Activated CD4-positive, alpha-beta T cell treated with anti-CD3 and anti-CD28 coated beads, Interleukin-2, amount 10 ng/mL, durations not matched to agents 7 days and 5 days (primary cell): ENCODE measurements around the gene EPHA1. TPM values are rescaled to one million over a fixed set of nuclear protein-coding genes. Genes with fewer than 3 reads are reported as not detected.
A peak's percentile ranks its signal among the peaks of the same experiment; 100 is the strongest.

Source experiments
- CTCF ChIA-PET: fragments of 350-600 bp; sonication (Branson Sonifier 250); formaldehyde crosslinking; loops from one replicate; lab custom pipeline; 2021; ENCODE audit warnings: antibody characterized with exemption; lab: Charles Lee
- POLR2A ChIA-PET: fragments of 350-600 bp; sonication (Branson Sonifier 250); formaldehyde crosslinking; loops from one replicate; lab custom pipeline; 2021; ENCODE audit warnings: antibody characterized with exemption; lab: Charles Lee
- DNase-seq: peaks from one replicate; pipeline ENCODE4 v3.0.0-alpha.2; 2020
- H3K27ac Mint-ChIP-seq: one replicate; pipeline ENCODE4 v1.8.0; 2021; ENCODE audit warnings: mild to moderate bottlenecking, moderate library complexity, mixed read lengths
- H3K27me3 Mint-ChIP-seq: one replicate; pipeline ENCODE4 v1.8.0; 2021; ENCODE audit warnings: mixed read lengths
- H3K36me3 Mint-ChIP-seq: one replicate; pipeline ENCODE4 v1.8.0; 2021; ENCODE audit warnings: low read depth, mixed read lengths
- H3K4me1 Mint-ChIP-seq: one replicate; pipeline ENCODE4 v1.8.0; 2021; ENCODE audit warnings: mixed read lengths
- H3K4me3 Mint-ChIP-seq: one replicate; pipeline ENCODE4 v1.8.0; 2021; ENCODE audit warnings: mild to moderate bottlenecking, moderate library complexity, mixed read lengths
- H3K9me3 Mint-ChIP-seq: one replicate; pipeline ENCODE4 v1.8.0; 2021; ENCODE audit warnings: mixed read lengths
- total RNA-seq, 2 experiments: library from RNA; stranded (reverse); gene quantifications; one replicate each; pipeline ENCODE4 v1.2.3, GENCODE V29; 2021

The EPHA1 gene
- 10 to 100 TPM; 10.0 to 11.4 TPM for total RNA-seq

GRCh38 chr7:143408686-143409561 is at the start of gene EPHA1:
TSS of gene EPHA1 (minus strand) at chr7:143408856. CDS start at chr7:143408805, 51 bp downstream.
- CTCF ChIA-PET, result interaction anchor here (1.7 to 5.3 kb wide), 4 partner anchors 14 to 168 kb away, joined by 5 to 41 read pairs (median 12); no protein-coding TSS in a partner anchor
- Mint-ChIP-seq H3K36me3 (peaks cover 2% of the 10 kb centered on the region), H3K4me3 (peak within 1 kb of the TSS; percentile 70), H3K27ac (peak within 1 kb of the TSS; percentile 56), H3K9me3 (no peaks in the 10 kb centered on the region), H3K27me3 (no peaks in the 10 kb centered on the region), H3K4me1 (peaks cover 45% of the 10 kb centered on the region)
- POLR2A ChIA-PET, result interaction anchor here (1.1 kb wide), 1 partner anchor 22 kb away, joined by 3 read pairs; no protein-coding TSS in a partner anchor
- DNase-seq, result peak; percentile 50

DNA sequence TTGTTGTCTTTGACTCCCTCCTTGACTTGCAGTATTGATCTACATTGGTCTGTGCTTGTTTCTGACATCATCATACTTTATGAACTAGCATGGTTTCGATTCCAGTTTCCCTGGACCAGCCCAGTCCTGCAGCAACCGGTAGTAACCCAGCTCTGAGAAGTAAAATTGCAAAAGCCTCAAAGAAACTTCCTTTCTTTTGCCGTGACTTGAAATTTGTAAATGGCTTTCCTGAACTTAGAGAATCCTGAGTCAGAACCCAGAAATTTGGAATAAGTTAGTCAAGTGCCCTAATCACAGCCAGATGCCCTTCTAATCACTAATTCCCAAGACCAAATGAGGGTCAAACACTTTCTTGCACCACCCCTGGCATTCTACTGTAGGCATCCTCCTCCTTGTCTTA is 49.6 kb upstream of the EPHA1 start:
- no peak for DNase-seq
- Mint-ChIP-seq H3K27ac (no peak overlapping the region), H3K4me1 (no peaks in the 10 kb centered on the region), H3K9me3 (peaks cover 5% of the 10 kb centered on the region), H3K27me3 (no peaks in the 10 kb centered on the region), H3K36me3 (no peaks in the 10 kb centered on the region), H3K4me3 (no peak overlapping the region)
- ChIA-PET POLR2A (no interaction called here), CTCF (no interaction called here)

- ChIA-PET CTCF (interaction anchor here (1.0 kb wide), 1 partner anchor 34 kb away, joined by 3 read pairs; no protein-coding TSS in a partner anchor), POLR2A (no interaction called here)
- no peaks in the 10 kb centered on the region for H3K27me3 Mint-ChIP-seq
- no peak overlapping the region for H3K4me3 Mint-ChIP-seq
- DNase-seq, result no peak
- H3K27ac Mint-ChIP-seq, result no peak overlapping the region
- no peaks in the 10 kb centered on the region for H3K9me3 Mint-ChIP-seq
- H3K36me3 Mint-ChIP-seq, result no peaks in the 10 kb centered on the region
- H3K4me1 Mint-ChIP-seq, result no peaks in the 10 kb centered on the region
These were observed 48.5 kb upstream of the EPHA1 start for GRCh38 chr7:143456992-143457793.

DNA sequence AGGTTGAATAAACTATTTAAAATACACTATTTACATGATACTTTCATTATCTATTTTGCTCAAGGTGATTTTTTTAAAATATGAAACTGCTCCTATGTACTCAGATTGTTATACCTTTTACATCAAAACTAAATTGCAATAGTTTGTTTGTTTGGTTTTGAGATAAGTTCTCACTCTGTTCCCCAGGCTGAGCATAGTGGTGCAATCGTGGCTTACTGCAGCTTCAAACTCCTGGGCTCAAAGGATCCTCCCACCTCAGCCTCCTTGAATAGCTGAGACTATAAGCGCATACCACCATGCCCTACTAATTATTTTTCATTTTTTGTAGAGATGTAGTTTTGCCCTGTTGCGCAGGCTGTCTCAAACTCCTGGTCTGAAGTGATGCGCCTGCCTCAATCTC is 47.3 kb upstream of the EPHA1 start:
- no peaks in the 10 kb centered on the region for H3K27me3 Mint-ChIP-seq
- ChIA-PET POLR2A (no interaction called here), CTCF (no interaction called here)
- H3K27ac Mint-ChIP-seq, result no peak overlapping the region
- no peaks in the 10 kb centered on the region for H3K36me3 Mint-ChIP-seq
- no peaks in the 10 kb centered on the region for H3K9me3 Mint-ChIP-seq
- H3K4me1 Mint-ChIP-seq, result no peaks in the 10 kb centered on the region
- H3K4me3 Mint-ChIP-seq, result no peak overlapping the region
- no peak for DNase-seq

DNA sequence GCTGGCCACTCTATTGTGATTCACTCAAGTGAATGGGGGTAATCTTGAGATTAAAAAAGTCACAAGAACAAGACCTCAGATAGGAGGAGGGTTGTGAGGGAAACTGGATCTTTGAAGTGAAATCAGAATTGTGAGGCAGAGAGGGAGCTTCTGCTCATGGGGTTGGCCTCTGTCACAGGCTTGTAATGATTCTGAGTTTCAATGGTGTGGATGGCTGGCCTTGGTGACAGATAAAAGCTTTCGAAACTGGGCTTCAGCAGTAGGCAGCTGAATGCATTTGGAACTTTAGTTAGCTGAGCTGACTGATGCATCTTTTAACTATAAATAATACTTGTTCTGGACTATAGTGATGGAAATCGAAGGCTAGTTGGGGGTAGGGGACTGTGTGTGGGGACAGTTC is 46.8 kb upstream of the EPHA1 start:
- Mint-ChIP-seq H3K4me1 (no peaks in the 10 kb centered on the region), H3K27me3 (no peaks in the 10 kb centered on the region), H3K9me3 (no peaks in the 10 kb centered on the region), H3K4me3 (no peak overlapping the region), H3K27ac (no peak overlapping the region), H3K36me3 (no peaks in the 10 kb centered on the region)
- no peak for DNase-seq
- ChIA-PET POLR2A (no interaction called here), CTCF (no interaction called here)

DNA sequence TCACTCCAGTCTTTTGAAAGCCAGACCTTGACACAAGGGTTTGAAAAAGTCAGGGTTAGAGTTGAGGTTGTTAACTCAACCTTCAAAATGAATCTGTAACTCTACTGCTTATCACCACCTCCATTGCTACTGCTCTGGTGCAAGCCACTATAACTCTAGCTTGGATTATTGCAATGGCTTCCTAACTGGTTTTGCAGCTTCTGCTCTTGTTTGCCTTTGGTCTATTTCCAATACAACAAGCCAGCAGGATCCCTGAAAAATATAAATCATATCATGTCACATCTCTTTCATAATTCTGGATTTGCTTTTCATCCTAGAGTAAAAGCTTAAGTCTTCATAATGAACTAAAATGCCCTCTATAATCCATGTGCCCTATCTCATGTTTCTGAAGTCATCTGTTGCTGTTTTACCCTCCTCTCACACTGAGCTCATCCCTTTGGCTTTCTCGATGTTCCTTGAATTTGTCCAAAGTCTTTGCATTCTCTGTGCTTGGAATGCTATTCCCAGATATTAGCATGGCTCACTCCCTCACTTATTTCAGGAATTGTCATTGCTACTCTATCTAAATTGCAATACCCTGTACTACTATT is 45.5 kb upstream of the EPHA1 start:
- H3K4me3 Mint-ChIP-seq, result no peak overlapping the region
- no peaks in the 10 kb centered on the region for H3K27me3 Mint-ChIP-seq
- H3K9me3 Mint-ChIP-seq, result no peaks in the 10 kb centered on the region
- no peaks in the 10 kb centered on the region for H3K36me3 Mint-ChIP-seq
- no peaks in the 10 kb centered on the region for H3K4me1 Mint-ChIP-seq
- POLR2A ChIA-PET, result no interaction called here
- DNase-seq, result no peak
- CTCF ChIA-PET, result no interaction called here
- H3K27ac Mint-ChIP-seq, result no peak overlapping the region

- no peaks in the 10 kb centered on the region for H3K9me3 Mint-ChIP-seq
- no peak overlapping the region for H3K4me3 Mint-ChIP-seq
- DNase-seq, result no peak
- H3K27me3 Mint-ChIP-seq, result no peaks in the 10 kb centered on the region
- no peaks in the 10 kb centered on the region for H3K4me1 Mint-ChIP-seq
- ChIA-PET CTCF (interaction anchor here (0.9 kb wide), 1 partner anchor 72 kb away, joined by 3 read pairs; no protein-coding TSS in a partner anchor), POLR2A (no interaction called here)
- H3K27ac Mint-ChIP-seq, result no peak overlapping the region
- no peaks in the 10 kb centered on the region for H3K36me3 Mint-ChIP-seq
These were observed 43.8 kb upstream of the EPHA1 start for GRCh38 chr7:143452495-143452894.

- H3K36me3 Mint-ChIP-seq, result no peaks in the 10 kb centered on the region
- ChIA-PET POLR2A (no interaction called here), CTCF (interaction anchor here (0.9 kb wide), 1 partner anchor 72 kb away, joined by 3 read pairs; no protein-coding TSS in a partner anchor)
- no peak for DNase-seq
- H3K9me3 Mint-ChIP-seq, result no peaks in the 10 kb centered on the region
- no peaks in the 10 kb centered on the region for H3K27me3 Mint-ChIP-seq
- H3K4me3 Mint-ChIP-seq, result no peak overlapping the region
- no peaks in the 10 kb centered on the region for H3K4me1 Mint-ChIP-seq
- H3K27ac Mint-ChIP-seq, result no peak overlapping the region
These were observed 43.1 kb upstream of the EPHA1 start for GRCh38 chr7:143451746-143452145.

DNA sequence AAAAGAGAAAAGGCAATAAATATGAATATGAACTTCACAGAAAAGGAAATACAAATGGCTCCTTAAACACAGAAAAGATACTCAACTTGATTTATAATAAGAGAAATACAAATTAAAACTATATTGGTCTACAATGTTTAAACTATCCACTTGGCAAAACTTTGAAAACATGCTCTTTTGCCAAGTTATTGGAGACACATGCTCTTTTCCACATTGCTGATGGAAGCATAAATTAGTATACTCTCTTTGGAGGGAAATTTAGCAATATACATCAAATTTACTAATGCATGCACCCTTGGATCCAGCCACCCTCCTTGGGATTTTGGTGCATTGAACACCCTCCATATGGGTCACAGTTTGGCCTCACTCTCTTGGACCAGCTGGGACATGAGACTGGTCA is 42.5 kb upstream of the EPHA1 start:
- no peaks in the 10 kb centered on the region for H3K4me1 Mint-ChIP-seq
- H3K27me3 Mint-ChIP-seq, result no peaks in the 10 kb centered on the region
- POLR2A ChIA-PET, result no interaction called here
- H3K36me3 Mint-ChIP-seq, result no peaks in the 10 kb centered on the region
- no peaks in the 10 kb centered on the region for H3K9me3 Mint-ChIP-seq
- CTCF ChIA-PET, result no interaction called here
- no peak overlapping the region for H3K27ac Mint-ChIP-seq
- no peak for DNase-seq
- H3K4me3 Mint-ChIP-seq, result no peak overlapping the region

- ChIA-PET CTCF (no interaction called here), POLR2A (no interaction called here)
- H3K27ac Mint-ChIP-seq, result no peak overlapping the region
- H3K27me3 Mint-ChIP-seq, result no peaks in the 10 kb centered on the region
- no peaks in the 10 kb centered on the region for H3K9me3 Mint-ChIP-seq
- H3K4me3 Mint-ChIP-seq, result no peak overlapping the region
- no peaks in the 10 kb centered on the region for H3K36me3 Mint-ChIP-seq
- no peak for DNase-seq
- no peaks in the 10 kb centered on the region for H3K4me1 Mint-ChIP-seq
These were observed 41.1 kb upstream of the EPHA1 start for GRCh38 chr7:143449793-143450192.

GRCh38 chr7:143448429-143448828 is 39.8 kb upstream of the EPHA1 start:
- Mint-ChIP-seq H3K4me1 (no peaks in the 10 kb centered on the region), H3K4me3 (no peak overlapping the region)

DNA sequence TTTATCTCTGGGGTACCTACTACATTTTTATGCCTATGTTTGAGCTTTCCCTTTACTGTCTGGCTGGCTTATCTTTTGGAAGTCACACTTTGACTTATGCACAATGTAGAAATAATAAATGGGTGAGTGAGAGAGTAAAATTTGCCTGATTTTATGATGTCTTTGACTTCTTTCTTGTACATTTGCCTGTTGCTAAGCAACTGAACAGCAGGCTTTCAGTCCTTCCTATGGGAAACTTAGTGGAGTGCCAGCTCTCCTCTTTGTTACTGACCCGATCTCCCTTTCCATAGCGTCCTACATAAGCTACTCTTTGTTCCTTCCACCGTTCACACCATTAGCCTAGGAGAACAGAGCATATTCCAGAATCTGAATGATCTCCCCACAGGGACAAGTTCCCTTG is 38.8 kb upstream of the EPHA1 start:
- POLR2A ChIA-PET, result no interaction called here
- no peak for DNase-seq
- no peak overlapping the region for H3K4me3 Mint-ChIP-seq
- H3K27ac Mint-ChIP-seq, result no peak overlapping the region
- no peaks in the 10 kb centered on the region for H3K36me3 Mint-ChIP-seq
- no peaks in the 10 kb centered on the region for H3K4me1 Mint-ChIP-seq
- H3K9me3 Mint-ChIP-seq, result no peaks in the 10 kb centered on the region
- no peaks in the 10 kb centered on the region for H3K27me3 Mint-ChIP-seq
- CTCF ChIA-PET, result interaction anchor here (1.0 kb wide), 1 partner anchor 104 kb away, joined by 3 read pairs; no protein-coding TSS in a partner anchor

More at GRCh38 chr7:143448429-143448828, 39.8 kb upstream of the EPHA1 start:
- no peak for DNase-seq
- H3K9me3 Mint-ChIP-seq, result no peaks in the 10 kb centered on the region
- ChIA-PET POLR2A (no interaction called here), CTCF (interaction anchor here (0.6 kb wide), 2 partner anchors 18 to 824 kb away, joined by 3 to 4 read pairs; no protein-coding TSS in a partner anchor)
- no peaks in the 10 kb centered on the region for H3K36me3 Mint-ChIP-seq
- H3K27ac Mint-ChIP-seq, result no peak overlapping the region
- no peaks in the 10 kb centered on the region for H3K27me3 Mint-ChIP-seq
